ENCODE data around the gene RIMKLA. TPM values are rescaled to one million over a fixed set of nuclear protein-coding genes. Genes with fewer than 3 reads are reported as not detected.

RIMKLA gene
- total RNA-seq = 0.14 and 0.29 TPM in 2 replicates

GRCh38 chr1:42380586-42381279 lies at the start of gene RIMKLA:
Gene RIMKLA (plus strand): TSS chr1:42380792. CDS start chr1:42380935, 143 bp downstream.
- no peak for DNase-seq (ENCODE audit: low read depth)
- peak within 1 kb of the TSS; percentile 41 for H3K4me3 ChIP-seq (ENCODE audit: low read depth, low read length)
- H3K27me3 ChIP-seq (ENCODE audit: control insufficient read depth, insufficient read depth, low read length) = peaks cover 17% of the 10 kb centered on the region
- H3K36me3 ChIP-seq (ENCODE audit: control insufficient read depth, insufficient read depth, low read length) = no peaks in the 10 kb centered on the region
- no peak for TF ChIP-seq CTCF (IDR thresholded peaks at IDR 0.05; ENCODE audit: insufficient read depth, low read length, poor library complexity, severe bottlenecking)

GRCh38 chr1:42332877-42333276 lies 47.7 kb upstream of the RIMKLA start:
- DNase-seq (ENCODE audit: low read depth) = no peak
- no peak for TF ChIP-seq CTCF (IDR thresholded peaks at IDR 0.05; ENCODE audit: insufficient read depth, low read length, poor library complexity, severe bottlenecking)
- H3K27me3 ChIP-seq (ENCODE audit: control insufficient read depth, insufficient read depth, low read length) = no peaks in the 10 kb centered on the region
- no peak overlapping the region for H3K4me3 ChIP-seq (ENCODE audit: low read depth, low read length)
- no peaks in the 10 kb centered on the region for H3K36me3 ChIP-seq (ENCODE audit: control insufficient read depth, insufficient read depth, low read length)

- no peaks in the 10 kb centered on the region for H3K27me3 ChIP-seq (ENCODE audit: control insufficient read depth, insufficient read depth, low read length)
- no peaks in the 10 kb centered on the region for H3K36me3 ChIP-seq (ENCODE audit: control insufficient read depth, insufficient read depth, low read length)
- H3K4me3 ChIP-seq (ENCODE audit: low read depth, low read length) = peak overlapping the region; percentile 59
- DNase-seq (ENCODE audit: low read depth) = no peak
- no peak for TF ChIP-seq CTCF (IDR thresholded peaks at IDR 0.05; ENCODE audit: insufficient read depth, low read length, poor library complexity, severe bottlenecking)
These were observed 46.8 kb upstream of the RIMKLA start for GRCh38 chr1:42333662-42334239.

- no peak for DNase-seq (ENCODE audit: low read depth)
- peak overlapping the region; percentile 59 for H3K4me3 ChIP-seq (ENCODE audit: low read depth, low read length)
- no peaks in the 10 kb centered on the region for H3K27me3 ChIP-seq (ENCODE audit: control insufficient read depth, insufficient read depth, low read length)
- TF ChIP-seq CTCF (IDR thresholded peaks at IDR 0.05; ENCODE audit: insufficient read depth, low read length, poor library complexity, severe bottlenecking) = peak; percentile 4
- no peaks in the 10 kb centered on the region for H3K36me3 ChIP-seq (ENCODE audit: control insufficient read depth, insufficient read depth, low read length)
These were observed 46.1 kb upstream of the RIMKLA start for GRCh38 chr1:42334240-42335049.

GRCh38 chr1:42335050-42335808 lies 45.4 kb upstream of the RIMKLA start, which contains the start of gene FOXJ3:
Gene FOXJ3 (minus strand): TSS chr1:42335235. CDS start chr1:42311093, 24,142 bp downstream.
- TF ChIP-seq CTCF (IDR thresholded peaks at IDR 0.05; ENCODE audit: insufficient read depth, low read length, poor library complexity, severe bottlenecking) = no peak
- no peaks in the 10 kb centered on the region for H3K27me3 ChIP-seq (ENCODE audit: control insufficient read depth, insufficient read depth, low read length)
- peak within 1 kb of the TSS; percentile 59 for H3K4me3 ChIP-seq (ENCODE audit: low read depth, low read length)
- no peaks in the 10 kb centered on the region for H3K36me3 ChIP-seq (ENCODE audit: control insufficient read depth, insufficient read depth, low read length)
- peak; percentile 64 for DNase-seq (ENCODE audit: low read depth)
